CD1c-positive myeloid dendritic cell (primary cell): ENCODE measurements around the gene MRS2.

ENCODE experiments used
- DNase-seq: peaks from one replicate; pipeline ENCODE4 v3.0.0-alpha.2; 2016; ENCODE audit errors: extremely low spot score

Gene MRS2

DNA sequence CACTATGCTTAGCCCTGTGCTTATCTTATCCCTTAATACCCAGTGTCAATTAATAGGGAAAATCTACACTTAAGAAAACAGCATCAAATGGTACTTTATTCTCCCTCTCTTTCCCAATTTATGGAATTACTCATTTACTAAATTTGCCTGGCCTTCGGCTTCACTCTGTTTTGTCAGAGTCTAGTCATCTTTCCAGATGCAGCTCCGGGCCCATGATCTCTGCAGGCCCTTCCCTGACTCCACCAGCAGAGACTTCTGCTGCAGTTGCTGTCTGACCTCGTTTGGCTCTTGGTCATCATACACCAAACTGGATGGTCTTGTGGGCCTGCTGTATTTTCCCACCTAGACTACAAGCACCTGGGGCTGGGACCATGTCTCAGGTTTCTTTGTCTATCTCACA, 27.4 kb downstream of the MRS2 start:
- no peak for DNase-seq

GRCh38 chr6:24431045-24431451, 28.3 kb downstream of the MRS2 start:
- DNase-seq, result peak; percentile 64

GRCh38 chr6:24432611-24433010, 29.9 kb downstream of the MRS2 start:
- no peak for DNase-seq

DNA sequence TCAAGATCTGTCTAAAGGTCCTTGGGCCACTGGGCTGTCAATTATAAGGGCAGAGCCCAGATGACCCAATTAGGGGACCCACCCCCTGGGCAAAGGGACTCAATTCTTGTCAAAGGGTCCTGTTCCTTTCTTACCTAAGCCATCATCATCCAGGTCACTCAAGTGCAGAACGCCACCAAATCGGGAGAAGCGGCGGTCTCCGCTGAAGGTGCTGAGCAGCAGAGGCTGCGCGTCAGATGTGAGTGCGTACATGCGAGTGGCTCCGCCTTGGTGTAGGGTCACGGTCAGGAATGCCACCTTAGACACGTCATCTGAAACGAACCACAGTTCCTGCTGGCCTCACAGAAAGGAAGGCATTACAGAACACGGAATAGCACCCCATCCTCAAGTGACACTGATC, 34.2 kb downstream of the MRS2 start:
- DNase-seq, result no peak

DNA sequence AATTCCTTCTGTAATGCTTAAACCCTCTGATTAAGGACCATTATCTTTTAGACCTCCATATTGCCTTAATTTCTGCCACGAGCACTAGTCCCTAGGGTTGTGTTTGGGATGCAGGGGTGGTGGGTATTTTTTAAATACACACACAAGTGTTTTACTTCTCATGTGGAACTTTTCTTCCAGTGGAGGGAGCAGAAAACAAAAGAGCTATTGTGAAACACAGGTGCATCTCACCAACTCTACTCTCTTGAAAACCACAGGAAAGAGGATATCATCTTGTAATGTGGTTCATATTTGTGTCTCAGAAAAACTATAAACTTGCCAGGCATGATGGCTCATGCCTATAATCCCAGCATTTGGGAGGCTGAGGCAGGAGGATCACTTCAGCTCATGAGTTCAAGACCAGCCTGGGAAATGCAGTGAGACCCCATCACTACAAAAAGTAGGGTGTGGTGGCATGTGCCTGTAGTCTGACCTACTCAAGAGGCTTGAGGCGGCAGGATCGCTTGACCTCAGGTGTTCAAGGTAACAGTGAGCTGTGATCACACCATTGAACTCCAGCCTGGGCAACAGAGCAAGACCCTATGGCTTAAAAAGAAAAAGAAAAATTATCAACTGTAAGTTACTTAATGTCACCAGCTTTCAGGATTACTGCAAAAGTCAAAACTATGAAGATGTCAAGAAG, 37.3 kb downstream of the MRS2 start:
- no peak for DNase-seq

DNA sequence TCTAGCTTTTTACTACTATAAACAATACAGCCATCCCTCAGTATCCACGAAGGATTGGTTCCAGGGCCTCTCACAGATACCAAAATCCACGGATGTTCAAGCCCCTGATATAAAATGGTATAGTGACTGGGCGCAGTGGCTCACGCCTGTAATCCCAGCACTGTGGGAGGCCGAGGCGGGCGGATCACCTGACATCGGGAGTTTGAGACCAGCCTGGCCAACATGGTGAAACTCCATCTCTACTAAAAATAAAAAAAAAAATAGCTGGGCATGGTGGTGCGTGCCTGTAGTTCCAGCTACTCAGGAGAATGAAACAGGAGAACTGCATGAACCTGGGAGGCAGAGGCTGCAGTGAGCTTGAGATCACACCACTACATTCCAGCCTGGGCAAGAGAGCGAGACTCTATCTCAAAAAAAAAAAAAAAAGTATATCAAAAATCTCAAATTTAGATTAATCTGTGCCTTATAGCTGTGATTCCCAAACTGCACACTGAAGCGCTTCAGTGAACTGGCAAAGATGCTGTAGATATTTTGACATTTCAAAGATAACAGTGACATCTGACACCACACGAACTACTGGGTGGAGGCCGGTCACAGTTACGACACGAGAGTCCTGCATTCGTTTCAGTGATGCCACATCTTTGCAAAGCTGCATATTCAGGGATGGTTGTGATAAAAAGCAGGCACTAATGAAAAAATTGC, 38.3 kb downstream of the MRS2 start:
- DNase-seq, result no peak

GRCh38 chr6:24441599-24441904, 38.8 kb downstream of the MRS2 start:
- no peak for DNase-seq

DNA sequence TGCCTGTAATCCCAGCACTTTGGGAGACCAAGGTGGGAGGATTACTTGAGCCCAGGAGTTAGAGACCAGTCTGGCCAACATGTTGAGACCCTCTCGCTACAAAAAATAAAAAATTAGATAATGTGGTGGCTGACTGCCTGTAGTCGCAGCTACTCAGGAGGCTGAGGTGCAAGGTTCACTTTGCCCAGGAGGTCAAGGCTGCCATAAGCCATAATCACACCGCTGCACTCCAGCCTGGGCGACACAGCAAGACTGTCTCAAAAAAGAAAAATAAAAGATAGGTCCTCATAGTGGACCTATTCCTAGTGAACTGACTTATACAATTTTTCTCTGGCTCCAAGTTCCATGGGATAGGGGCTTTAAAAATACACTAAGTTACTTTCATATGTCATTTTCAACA, 41.9 kb downstream of the MRS2 start:
- no peak for DNase-seq

DNA sequence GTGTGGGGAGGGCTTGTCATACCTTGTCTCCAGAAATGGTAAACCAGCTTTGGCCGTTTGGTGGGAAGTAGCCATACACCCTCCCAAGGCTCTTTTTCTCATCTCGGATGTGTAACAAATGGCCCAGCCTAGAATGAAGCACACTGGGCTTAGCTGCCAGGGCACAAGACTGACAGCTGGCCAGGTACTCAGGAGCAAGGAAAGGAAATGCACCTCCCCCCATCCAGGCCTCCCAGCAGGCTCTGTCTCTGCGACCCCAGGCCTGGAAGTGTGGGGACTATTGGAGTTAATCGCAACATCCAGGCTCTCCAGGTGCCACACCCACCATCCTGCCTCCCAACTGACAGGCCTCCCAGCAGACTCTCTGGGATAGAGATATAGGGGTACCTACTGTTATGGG, 43.0 kb downstream of the MRS2 start:
- DNase-seq, result no peak

GRCh38 chr6:24446670-24447069, 43.9 kb downstream of the MRS2 start:
- no peak for DNase-seq

- no peak for DNase-seq
These were observed 45.7 kb downstream of the MRS2 start for GRCh38 chr6:24448396-24448795.

- no peak for DNase-seq
These were observed 46.2 kb downstream of the MRS2 start for GRCh38 chr6:24448828-24449525.

GRCh38 chr6:24451581-24452388, 49.0 kb downstream of the MRS2 start:
- no peak for DNase-seq

DNA sequence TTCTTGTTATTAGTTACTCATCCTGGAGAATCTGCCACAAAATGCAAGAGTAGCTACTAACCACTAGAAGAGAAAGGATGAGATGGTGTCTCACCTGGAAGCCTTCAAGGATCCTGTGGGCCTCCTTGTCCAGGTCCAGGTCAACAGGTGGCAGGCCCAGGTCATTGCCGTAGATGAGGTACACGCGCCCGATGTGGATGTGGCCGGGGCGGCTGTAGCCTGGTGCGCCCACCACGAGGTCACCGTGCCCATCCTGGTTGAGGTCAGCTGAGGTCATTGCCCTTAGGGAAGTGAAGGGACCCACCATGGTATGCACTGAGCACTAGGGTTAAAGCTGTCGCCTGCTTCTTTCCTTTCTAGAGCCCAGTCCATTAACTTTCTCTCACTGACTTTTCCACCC, 51.2 kb downstream of the MRS2 start:
- DNase-seq, result no peak

DNA sequence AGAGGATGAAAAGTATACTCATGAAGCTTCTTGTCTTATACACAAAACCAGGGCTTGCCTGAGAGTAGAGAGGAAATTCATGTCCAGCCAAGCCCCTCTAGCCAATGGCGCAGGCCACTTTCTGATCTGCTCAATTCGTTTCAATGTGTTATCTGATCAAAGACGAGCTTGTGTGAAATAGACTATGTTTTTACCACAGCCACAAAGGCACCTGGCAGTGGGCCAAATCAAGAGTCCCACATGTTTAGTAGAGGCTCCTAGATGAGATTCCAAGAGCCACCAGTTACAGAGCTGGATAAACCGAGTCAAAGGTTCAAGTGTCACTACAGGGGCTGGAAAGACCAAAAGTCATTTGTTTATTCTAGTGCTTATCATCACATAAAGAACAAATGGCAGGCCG, 51.7 kb downstream of the MRS2 start:
- DNase-seq, result no peak

DNA sequence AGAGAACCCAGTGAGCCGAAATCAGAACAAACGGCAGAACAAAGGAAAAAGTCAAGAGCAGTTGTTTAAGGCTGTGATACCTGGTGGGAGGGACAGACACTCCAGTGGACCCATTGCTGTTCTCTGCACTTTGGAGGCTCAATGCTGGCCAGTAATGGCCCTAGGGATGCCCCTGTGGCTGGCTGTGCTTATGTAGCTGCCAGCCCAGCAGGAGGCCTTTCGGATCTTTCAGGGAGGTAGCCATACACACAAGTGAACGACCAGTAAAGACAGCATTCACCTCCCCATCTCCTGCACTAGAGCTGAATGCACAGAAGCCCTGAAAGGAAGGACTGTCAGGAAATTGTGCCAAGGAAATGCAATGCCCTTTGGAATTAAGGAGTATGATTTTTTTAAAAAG, 52.3 kb downstream of the MRS2 start:
- no peak for DNase-seq

GRCh38 chr6:24458134-24458533, 55.4 kb downstream of the MRS2 start:
- DNase-seq, result no peak

DNA sequence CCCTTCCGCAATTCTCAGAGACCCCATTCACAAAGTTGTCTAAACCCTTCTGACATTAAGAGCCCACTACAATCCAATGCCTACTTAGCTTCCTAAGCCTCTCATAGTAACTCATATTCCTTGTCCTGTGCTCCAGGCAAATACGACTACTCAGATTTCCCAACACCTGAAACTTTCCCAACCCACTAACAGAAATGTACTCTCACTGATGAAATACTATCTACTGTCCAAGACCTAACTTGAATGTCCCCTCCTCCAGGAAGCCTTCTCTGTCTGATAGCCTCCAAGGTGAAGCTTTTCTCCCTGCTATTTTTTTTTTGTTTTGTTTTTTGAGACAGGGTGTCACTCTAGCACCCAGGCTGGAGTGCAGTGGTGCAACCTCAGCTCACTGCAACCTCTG, 56.2 kb downstream of the MRS2 start:
- no peak for DNase-seq

- no peak for DNase-seq
These were observed 58.2 kb downstream of the MRS2 start for GRCh38 chr6:24460966-24461365.

DNA sequence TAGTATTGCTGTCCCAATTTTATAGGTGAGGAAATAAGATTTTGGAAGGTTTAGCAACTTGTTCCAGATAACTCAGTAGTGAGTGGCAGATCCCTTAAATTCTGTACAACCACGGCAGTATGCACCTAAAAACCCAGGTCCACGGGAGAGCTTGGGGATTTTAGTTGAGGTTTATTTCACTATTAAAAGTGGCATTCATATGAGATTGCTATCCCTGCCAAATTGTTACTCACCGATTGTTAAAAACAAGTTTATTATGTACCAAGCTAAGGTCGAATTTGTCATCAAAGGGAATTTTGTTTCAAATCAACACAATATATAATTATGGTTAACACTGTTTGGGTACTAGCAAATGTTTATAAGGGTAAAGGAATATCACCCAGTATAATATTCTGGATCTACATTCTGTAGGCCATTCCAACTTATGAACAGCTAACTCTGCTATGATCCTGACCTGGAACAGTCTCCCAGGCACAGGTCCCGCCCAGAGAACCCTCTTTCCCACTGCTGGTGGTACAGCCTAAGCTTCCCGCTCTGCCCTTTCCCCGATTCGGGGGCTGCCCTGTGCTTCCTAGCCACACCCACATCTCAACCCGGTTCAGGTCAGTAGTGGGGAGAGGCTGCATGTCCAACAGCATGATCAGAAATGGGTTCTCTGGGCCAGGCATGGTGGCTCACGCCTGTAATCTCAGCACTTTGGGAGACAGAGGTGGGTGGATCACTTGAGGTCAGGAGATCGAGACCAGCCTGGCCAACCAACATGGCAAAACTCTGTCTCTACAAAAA, 61.7 kb downstream of the MRS2 start:
- no peak for DNase-seq

DNA sequence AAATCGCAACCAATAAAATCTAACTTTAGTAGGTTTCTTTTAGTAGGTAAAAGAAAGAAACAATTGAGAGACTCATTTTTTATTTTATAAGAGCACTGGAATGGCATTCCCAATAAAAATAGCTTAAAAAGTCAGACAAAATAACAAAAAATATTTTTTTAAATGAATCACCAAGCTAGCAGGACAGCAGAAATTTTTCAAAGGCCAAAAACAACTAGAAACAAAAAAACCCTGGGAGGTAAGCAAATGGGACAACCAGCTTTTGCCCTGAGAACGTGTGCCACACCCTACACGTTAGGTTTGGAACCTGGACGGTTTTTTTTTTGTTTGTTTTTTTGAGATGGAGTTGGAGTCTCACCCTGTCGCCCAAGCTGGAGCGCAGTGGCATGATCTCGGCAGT, 67.1 kb downstream of the MRS2 start:
- DNase-seq, result no peak

DNA sequence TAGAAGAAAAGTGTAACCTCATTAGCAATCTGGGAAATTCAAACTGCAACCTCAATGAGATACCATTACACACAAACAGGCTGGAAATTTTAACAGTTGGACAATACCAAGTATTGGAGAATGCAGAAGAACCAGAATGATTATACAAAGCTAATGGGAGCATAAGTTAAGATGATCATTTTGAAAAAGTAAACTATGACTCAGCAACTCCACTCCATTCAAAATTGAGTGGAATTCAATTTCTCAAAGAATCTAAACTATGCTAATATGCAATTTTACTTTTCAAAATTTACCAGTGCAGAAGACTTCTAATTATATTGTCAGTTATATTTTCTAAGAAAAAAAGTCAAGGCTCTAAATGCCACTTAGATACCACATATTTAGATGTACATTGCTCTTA, 69.4 kb downstream of the MRS2 start:
- no peak for DNase-seq
